Endothelial cell of umbilical vein (primary cell): ENCODE data around the gene QSOX2. TPM values are rescaled to one million over a fixed set of nuclear protein-coding genes. Genes with fewer than 3 reads are reported as not detected.

Experiments used
- BruUV-seq: library from RNA; stranded (reverse); fragments of 400-500 nt; replicated peaks from 2 replicates; lab custom pipeline; 2021; lab: Mats Ljungman, UMichigan
- CTCF ChIA-PET: fragments of 300-600, 350-600 bp; sonication (Branson Sonifier 250); formaldehyde crosslinking; loops from one replicate; lab custom pipeline; 2021; ENCODE audit warnings: antibody characterized with exemption, inconsistent platforms; lab: Charles Lee
- POLR2A ChIA-PET: fragments of 300-600, 350-600 bp; sonication (Branson Sonifier 250); formaldehyde crosslinking; loops from one replicate; lab custom pipeline; 2021; ENCODE audit warnings: antibody characterized with exemption, inconsistent platforms; lab: Charles Lee
- DNase-seq: peaks from one replicate; pipeline ENCODE4 v3.0.0-alpha.2; 2011; ENCODE audit warnings: low read depth, low spot score
- FAIRE-seq: peaks from 2 replicates; lab custom pipeline; 2011; peaks lifted over from hg19 to GRCh38; lab: Jason Lieb, UNC
- H2AFZ ChIP-seq: 2 replicates; pipeline ENCODE4 v1.6.0; 2012; ENCODE audit warnings: low read depth, low read length, control low read depth, inconsistent platforms
- H3K27ac ChIP-seq: 2 replicates; pipeline ENCODE4 v1.5.1; 2011; ENCODE audit warnings: low read depth, mild to moderate bottlenecking, control low read depth, low read length, moderate library complexity; ENCODE audit not compliant: insufficient read depth
- H3K27me3 ChIP-seq, 2 experiments: 2 replicates each; pipeline versions ENCODE4 v1.6.0 to v1.6.1; 2011; ENCODE audit warnings: low read length in 2 of 2, mixed read lengths in 1 of 2; ENCODE audit not compliant: control insufficient read depth in 2 of 2, insufficient read depth in 2 of 2
- H3K36me3 ChIP-seq, 2 experiments: 2 replicates in 1 of 2; 3 replicates in 1 of 2; pipeline ENCODE4 v1.5.1; 2011; ENCODE audit warnings: low read length in 2 of 2, mild to moderate bottlenecking in 1 of 2, moderate library complexity in 1 of 2; ENCODE audit not compliant: control insufficient read depth in 2 of 2, insufficient read depth in 2 of 2; ENCODE audit errors: extremely low read depth in 1 of 2
- H3K4me1 ChIP-seq: 3 replicates; pipeline ENCODE4 v1.5.1; 2011; ENCODE audit warnings: mild to moderate bottlenecking, low read length; ENCODE audit not compliant: control insufficient read depth, insufficient read depth; ENCODE audit errors: extremely low read depth
- H3K4me2 ChIP-seq: 2 replicates; pipeline ENCODE4 v1.6.1; 2011; ENCODE audit warnings: low read length, control low read depth, mixed read lengths; ENCODE audit not compliant: insufficient read depth
- H3K4me3 ChIP-seq, 3 experiments: fragments of 200-600 bp in 1 of 3; sonication (generic), shearing (Covaris generic) in 1 of 3; replicated peaks in 1 of 3; 2 replicates each; pipeline ENCODE4 v1.5.1; 2011 to 2016; ENCODE audit warnings: control low read depth in 3 of 3, low read length in 3 of 3, mild to moderate bottlenecking in 2 of 3, inconsistent platforms in 1 of 3, low read depth in 1 of 3, moderate library complexity in 1 of 3; ENCODE audit not compliant: insufficient read depth in 1 of 3
- H3K79me2 ChIP-seq: 2 replicates; pipeline ENCODE4 v1.6.0; 2012; ENCODE audit warnings: low read length, inconsistent platforms; ENCODE audit not compliant: control insufficient read depth, insufficient read depth
- H3K9ac ChIP-seq: replicated peaks from 2 replicates; pipeline ENCODE3; 2011; ENCODE audit warnings: low read length, control low read depth; ENCODE audit not compliant: insufficient read depth; ENCODE audit errors: extremely low read depth
- H3K9me1 ChIP-seq: replicated peaks from 3 replicates; pipeline ENCODE4 v1.6.0; 2011; ENCODE audit warnings: mild to moderate bottlenecking, low read length; ENCODE audit not compliant: control insufficient read depth, insufficient read depth; ENCODE audit errors: extremely low read depth
- H3K9me3 ChIP-seq: replicated peaks from 2 replicates; pipeline ENCODE4 v1.5.1; 2012; ENCODE audit warnings: low read length, inconsistent platforms; ENCODE audit not compliant: control insufficient read depth, insufficient read depth
- H4K20me1 ChIP-seq: replicated peaks from 2 replicates; pipeline ENCODE3; 2011; ENCODE audit warnings: mild to moderate bottlenecking, low read length; ENCODE audit not compliant: control insufficient read depth, insufficient read depth; ENCODE audit errors: extremely low read depth
- CTCF ChIP-seq, 2 donors: IDR thresholded peaks; 1 replicate in 1 of 2; 2 replicates in 1 of 2; pipeline ENCODE4 v1.5.1; 2011; ENCODE audit warnings: low read length in 2 of 2, mild to moderate bottlenecking in 2 of 2, moderate library complexity in 2 of 2, control low read depth in 1 of 2, inconsistent platforms in 1 of 2, low read depth in 1 of 2; ENCODE audit not compliant: insufficient read depth in 1 of 2; ENCODE audit errors: extremely low read depth in 1 of 2
- EZH2 ChIP-seq: IDR thresholded peaks from 2 replicates; pipeline ENCODE4 v1.6.1; 2012; ENCODE audit warnings: borderline replicate concordance, low read depth, mild to moderate bottlenecking, moderate library complexity, low read length, inconsistent platforms; ENCODE audit not compliant: severe bottlenecking
- FOS ChIP-seq: IDR thresholded peaks from 2 replicates; pipeline ENCODE4 v1.6.1; 2011; ENCODE audit warnings: mild to moderate bottlenecking, low read length, moderate library complexity, borderline replicate concordance; ENCODE audit not compliant: insufficient read depth
- GATA2 ChIP-seq: IDR thresholded peaks from 2 replicates; pipeline ENCODE4 v1.7.0; 2011; ENCODE audit warnings: low read depth, mild to moderate bottlenecking, moderate library complexity, mixed read lengths, low read length; ENCODE audit not compliant: insufficient read length, insufficient read depth
- JUN ChIP-seq: IDR thresholded peaks from 2 replicates; pipeline ENCODE4 v1.6.1; 2011; ENCODE audit warnings: borderline replicate concordance, low read depth; ENCODE audit not compliant: insufficient read length, insufficient read depth
- MAX ChIP-seq: IDR thresholded peaks from 2 replicates; pipeline ENCODE4 v1.6.1; 2011; ENCODE audit not compliant: insufficient read depth, insufficient read length
- MYC ChIP-seq: IDR thresholded peaks from one replicate; pipeline ENCODE4 v1.6.1; 2011; ENCODE audit warnings: mild to moderate bottlenecking, low read depth, low read length
- POLR2A ChIP-seq: IDR thresholded peaks from 2 replicates; pipeline ENCODE4 v1.6.1; 2012; ENCODE audit warnings: low read depth, mild to moderate bottlenecking, control low read depth, low read length
- POLR2AphosphoS5 ChIP-seq: IDR thresholded peaks from 2 replicates; pipeline ENCODE4 v1.6.1; 2012; ENCODE audit warnings: low read depth, mild to moderate bottlenecking, control low read depth, low read length, moderate library complexity; ENCODE audit not compliant: insufficient read depth
- dilution Hi-C: fragments of 300-500 bp; cut with MboI; formaldehyde crosslinking; loops from one replicate; pipeline ENCODE4 v1.15.0; 2019; ENCODE audit warnings: low sequenced_read_pairs; ENCODE audit not compliant: extremely low pct_ligation_motif_present
- intact Hi-C: fragments of 100-400 bp; cut with micrococcal nuclease; formaldehyde crosslinking; loops from one replicate; pipeline ENCODE4 v1.10.0; 2022
- polyA plus RNA-seq, 4 experiments: library from polyadenylated mRNA; depleted of rRNA in 3 of 4; stranded (reverse) in 3 of 4; unstranded in 1 of 4; fragments of >200 nt; gene quantifications; 2 replicates each; pipeline versions ENCODE4 v1.2.1 to v1.2.3, GENCODE V29; 2011 to 2012; ENCODE audit warnings: missing spikeins in 1 of 4
- total RNA-seq: library from RNA; stranded (reverse); gene quantifications from 2 replicates; pipeline ENCODE4 v1.2.3, GENCODE V29; 2021

QSOX2 gene
- total and polyA plus RNA-seq, 2 donors (not counting 3 experiments of a cell fraction or from before 2014, with no cell fraction given): 16.4 to 23.4 TPM

- Histone ChIP-seq H2AFZ (no peak overlapping the region), H3K9me1 (no peaks in the 10 kb centered on the region), H3K4me1 (no peaks in the 10 kb centered on the region), H3K9ac (no peak overlapping the region), H3K79me2 (no peaks in the 10 kb centered on the region), H3K9me3 (no peaks in the 10 kb centered on the region), H3K27me3 (peaks cover 57 to 73% of the 10 kb centered on the region in 2 experiments), H3K4me3 (no peak overlapping the region), H3K27ac (no peak overlapping the region), H3K4me2 (no peak overlapping the region), H4K20me1 (no peaks in the 10 kb centered on the region), H3K36me3 (no peaks in the 10 kb centered on the region)
- DNase-seq (no peak), FAIRE-seq (no peak)
- CTCF ChIA-PET: interaction anchor here (1.4 kb wide), 1 partner anchor 9 kb away, joined by 4 read pairs; no protein-coding TSS in a partner anchor
- POLR2A ChIA-PET: no interaction called here
- BruUV-seq: no TSS peak
- dilution Hi-C loops (no loop called here), intact Hi-C loops (loop anchor here (10.0 kb wide), 1 partner anchor 47 kb away; no protein-coding TSS in a partner anchor)
- TF ChIP-seq EZH2 (peak; percentile 86), GATA2 (no peak)
These were observed 43.8 kb downstream of the QSOX2 start for GRCh38 chr9:136201609-136202453.

GRCh38 chr9:136201174-136201573 is 44.4 kb downstream of the QSOX2 start:
- dilution Hi-C loops: no loop called here
- H3K36me3 ChIP-seq: no peaks in the 10 kb centered on the region

More at GRCh38 chr9:136201174-136201573, 44.4 kb downstream of the QSOX2 start:
- no peak for TF ChIP-seq CTCF (IDR thresholded peaks at IDR 0.05; ENCODE audit: extremely low read depth in 1 of 2, insufficient read depth in 1 of 2, low read depth in 1 of 2, low read length in 2 of 2)
- no peak for TF ChIP-seq MAX
- TF ChIP-seq FOS: no peak
- no peak for TF ChIP-seq JUN
- no peak for TF ChIP-seq GATA2
- no peak for TF ChIP-seq MYC
- no peak for TF ChIP-seq EZH2
- TF ChIP-seq POLR2A: no peak
- no peak for TF ChIP-seq POLR2AphosphoS5
- no peaks in the 10 kb centered on the region for H3K4me1 ChIP-seq
- H3K4me2 ChIP-seq: no peak overlapping the region
- FAIRE-seq (no peak), DNase-seq (no peak)
- H3K4me3 ChIP-seq: no peak overlapping the region
- POLR2A ChIA-PET: no interaction called here
- H4K20me1 ChIP-seq: no peaks in the 10 kb centered on the region
- no peaks in the 10 kb centered on the region for H3K9me1 ChIP-seq
- peaks cover 64 to 80% of the 10 kb centered on the region in 2 experiments for H3K27me3 ChIP-seq
- intact Hi-C loops: loop anchor here (10.0 kb wide), 1 partner anchor 46 kb away; no protein-coding TSS in a partner anchor
- no peak overlapping the region for H3K9ac ChIP-seq
- no peak overlapping the region for H2AFZ ChIP-seq
- no peaks in the 10 kb centered on the region for H3K79me2 ChIP-seq
- no peak overlapping the region for H3K27ac ChIP-seq
- CTCF ChIA-PET: interaction anchor here (1.4 kb wide), 1 partner anchor 8 kb away, joined by 4 read pairs; no protein-coding TSS in a partner anchor
- H3K9me3 ChIP-seq: no peaks in the 10 kb centered on the region
- no TSS peak for BruUV-seq
